HG03565 (cell line): Measurements from ENCODE around the gene ST8SIA6.
"Not testable (repeated sequence)": the region's sequence is repeated elsewhere in the genome, so short reads cannot be mapped to it uniquely, and the experiment has no call there.

Experiments
- ATAC-seq: cut with Tn5 transposase; IDR thresholded peaks from one replicate; pipeline ENCODE4 v1.9.1; 2021; ENCODE audit warnings: mild to moderate bottlenecking, moderate library complexity; ENCODE audit not compliant: unreplicated experiment

Gene ST8SIA6

GRCh38 chr10:17349717-17350116, 104.7 kb downstream of the ST8SIA6 start:
- ATAC-seq = no peak

- ATAC-seq = no peak
Observed at GRCh38 chr10:17348501-17349349, 105.7 kb downstream of the ST8SIA6 start.

DNA sequence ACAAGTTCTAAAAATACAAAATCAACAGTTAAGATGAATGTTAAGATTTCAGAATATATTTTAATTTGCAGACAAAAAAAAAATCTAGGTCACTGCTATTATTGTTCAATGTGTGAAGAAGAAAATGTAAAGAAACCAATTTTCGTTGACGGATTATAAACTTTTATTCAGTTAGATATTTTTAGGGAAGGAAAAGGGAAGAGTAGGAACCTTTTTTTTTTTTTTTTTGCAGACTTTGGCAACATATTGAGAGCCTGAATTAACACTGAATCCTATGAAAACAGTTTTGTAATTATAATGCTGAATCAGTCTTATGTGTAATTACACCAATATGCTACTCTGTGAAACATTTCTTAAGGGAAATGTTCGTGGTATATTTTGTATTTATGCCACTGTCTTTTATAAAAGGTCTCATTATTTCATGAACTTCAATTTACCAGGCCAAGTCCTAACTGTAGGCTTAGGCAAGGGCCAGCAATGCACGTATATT, 106.3 kb downstream of the ST8SIA6 start:
- no peak for ATAC-seq

DNA sequence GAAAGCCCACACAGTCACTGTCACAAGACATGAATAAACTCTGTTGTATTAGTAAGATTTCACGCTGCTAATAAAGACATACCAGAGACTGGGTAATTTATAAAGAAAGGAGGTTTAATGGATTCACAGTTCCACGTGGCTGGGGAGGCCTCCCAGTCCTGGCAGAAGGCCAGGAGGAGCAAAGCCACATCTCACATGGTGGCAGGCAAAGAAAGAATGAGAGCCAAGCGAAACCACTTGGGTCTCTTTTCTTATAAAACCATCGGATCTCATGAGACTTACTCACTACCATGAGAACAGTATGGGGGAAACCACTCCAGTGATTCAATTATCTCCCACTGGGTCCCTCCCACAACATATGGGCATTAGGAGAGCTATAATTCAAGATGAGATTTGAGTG, 110.2 kb downstream of the ST8SIA6 start:
- no peak for ATAC-seq

- ATAC-seq = no peak
Observed at GRCh38 chr10:17343118-17343517, 111.3 kb downstream of the ST8SIA6 start.

DNA sequence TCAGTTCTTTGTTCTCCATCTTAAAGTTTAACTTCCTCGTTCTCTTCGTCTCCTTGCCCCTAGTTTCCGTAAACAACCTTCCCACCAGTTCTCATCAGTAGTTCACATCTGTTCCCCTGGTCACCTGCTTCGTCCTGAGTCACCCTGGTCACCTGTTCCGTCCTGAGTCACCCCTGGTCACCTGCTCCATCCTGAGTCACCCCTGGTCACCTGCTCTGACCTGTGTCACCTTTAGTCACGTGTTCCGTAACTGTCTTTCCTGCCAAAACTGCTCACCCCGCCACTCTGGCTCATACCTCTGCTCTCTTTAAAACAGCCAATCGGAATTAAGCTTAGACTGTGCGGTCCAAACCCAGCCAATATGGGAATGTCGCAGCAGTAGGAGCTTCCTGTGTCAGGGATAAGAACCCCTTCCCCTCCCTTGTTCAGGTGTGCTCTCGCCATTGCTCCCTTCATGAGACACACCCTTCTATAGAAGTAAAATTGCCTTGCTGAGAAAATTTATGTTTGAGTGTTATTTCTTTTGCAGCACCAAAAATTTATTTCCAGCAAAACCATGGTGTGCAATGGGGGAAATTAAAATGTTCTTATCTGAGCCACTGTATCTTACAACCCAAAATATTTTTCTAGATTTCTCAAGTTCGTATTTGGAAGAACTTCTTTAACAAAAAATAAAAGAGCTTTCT, 114.1 kb downstream of the ST8SIA6 start:
- no peak for ATAC-seq

DNA sequence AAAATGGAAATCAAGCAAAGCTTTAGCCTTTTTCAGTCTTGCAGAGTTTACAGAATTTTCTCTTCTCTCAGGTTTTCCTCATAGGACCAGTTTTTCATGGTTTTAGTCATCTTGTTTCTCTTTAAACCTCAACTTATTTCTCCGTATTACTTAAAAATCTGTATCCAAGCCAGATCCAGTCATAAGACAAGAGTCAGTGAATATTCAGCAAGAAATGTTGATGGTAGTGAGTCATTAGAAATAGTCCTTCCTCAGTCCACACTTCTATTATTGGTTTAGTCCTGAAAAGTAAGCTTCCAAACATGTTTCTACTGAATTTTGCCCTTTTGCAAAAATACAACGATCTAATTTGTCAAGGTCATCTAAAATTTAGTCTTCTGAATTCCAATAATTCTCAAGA, 119.3 kb downstream of the ST8SIA6 start:
- ATAC-seq = no peak

GRCh38 chr10:17330501-17330900, 123.9 kb downstream of the ST8SIA6 start:
- no peak for ATAC-seq

- ATAC-seq = no peak
Observed at GRCh38 chr10:17326377-17326776, 128.0 kb downstream of the ST8SIA6 start.

DNA sequence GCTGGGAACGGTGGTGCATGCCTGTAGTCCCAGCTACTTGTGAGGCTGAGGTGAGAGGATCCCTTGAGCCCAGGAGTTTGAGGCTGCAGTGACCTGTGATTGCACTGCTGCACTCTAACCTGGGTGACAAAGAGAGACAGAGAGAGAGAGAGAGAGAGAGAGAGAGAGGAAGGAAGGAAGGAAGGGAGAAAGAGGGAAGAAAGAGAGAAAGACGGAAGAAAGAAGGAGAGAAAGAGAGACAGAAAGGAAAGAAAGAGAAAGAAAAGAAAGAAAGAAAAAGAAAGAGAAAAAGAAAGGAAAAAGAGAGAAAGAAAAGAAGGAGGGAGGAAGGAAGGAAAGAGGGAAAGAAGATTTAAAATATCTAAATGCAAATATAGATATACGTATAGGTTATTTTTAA, 132.4 kb downstream of the ST8SIA6 start:
- ATAC-seq = not testable (repeated sequence)

- ATAC-seq = peak; percentile 87
Observed at GRCh38 chr10:17316488-17317170, 137.8 kb downstream of the ST8SIA6 start.

GRCh38 chr10:17309435-17309834, 145.0 kb downstream of the ST8SIA6 start:
- ATAC-seq = no peak

- ATAC-seq = no peak
Observed at GRCh38 chr10:17307123-17307522, 147.3 kb downstream of the ST8SIA6 start.

DNA sequence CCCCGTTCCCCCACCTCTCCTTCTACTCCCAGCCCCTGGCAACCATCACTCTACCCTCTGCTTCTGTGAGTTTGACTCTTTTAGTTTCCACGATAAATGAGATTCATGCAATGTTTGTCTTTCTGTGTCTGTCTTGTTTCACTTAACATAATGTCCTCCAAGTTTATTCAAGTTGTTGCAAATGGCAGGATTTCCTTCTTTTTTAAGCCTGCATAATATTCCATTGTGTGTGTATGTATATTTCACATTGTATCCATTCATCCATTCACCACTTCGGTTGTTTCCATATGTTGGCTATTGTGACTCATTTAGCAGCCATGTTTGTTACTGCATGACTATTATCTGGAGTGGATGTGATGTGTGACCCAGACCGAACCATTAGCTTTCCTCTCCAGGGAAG, 162.0 kb downstream of the ST8SIA6 start:
- no peak for ATAC-seq

DNA sequence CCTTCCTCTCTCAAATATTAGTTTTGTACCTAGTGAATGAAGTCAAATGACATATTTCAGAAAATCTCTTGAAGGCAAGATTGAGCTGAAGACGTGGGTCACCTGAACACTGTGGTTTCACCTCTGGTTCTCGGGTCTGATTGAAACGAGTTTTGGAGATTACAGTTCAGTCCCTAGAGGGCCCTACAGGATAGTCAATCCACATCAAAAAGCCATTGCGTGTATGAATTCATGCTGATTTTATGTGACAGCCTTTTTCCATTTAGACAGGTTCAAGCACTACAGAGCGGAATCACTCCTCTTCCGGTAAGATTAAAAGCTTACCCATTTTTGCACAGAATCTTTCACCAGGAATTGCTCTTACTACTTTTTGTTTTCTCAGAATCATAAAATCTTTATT, 164.2 kb downstream of the ST8SIA6 start:
- ATAC-seq = no peak

DNA sequence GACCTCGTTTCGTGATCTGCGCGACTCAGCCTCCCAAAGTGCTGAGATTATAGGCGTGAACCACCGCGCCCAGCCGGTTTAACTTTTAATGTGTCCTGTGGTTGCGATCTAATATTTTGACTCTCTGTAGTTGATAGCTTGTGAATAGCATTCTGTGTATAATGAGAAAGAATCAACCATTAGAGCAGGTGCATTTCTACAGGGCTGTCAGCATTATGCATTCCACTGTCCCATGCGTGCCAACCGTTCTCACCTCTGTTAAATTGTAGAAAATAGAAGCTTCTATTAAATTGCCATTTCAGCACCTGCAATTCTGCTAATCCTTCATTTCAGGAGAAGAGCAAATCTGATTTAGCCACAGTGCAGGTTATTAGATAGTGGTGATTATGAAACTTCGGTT, 164.6 kb downstream of the ST8SIA6 start:
- no peak for ATAC-seq

DNA sequence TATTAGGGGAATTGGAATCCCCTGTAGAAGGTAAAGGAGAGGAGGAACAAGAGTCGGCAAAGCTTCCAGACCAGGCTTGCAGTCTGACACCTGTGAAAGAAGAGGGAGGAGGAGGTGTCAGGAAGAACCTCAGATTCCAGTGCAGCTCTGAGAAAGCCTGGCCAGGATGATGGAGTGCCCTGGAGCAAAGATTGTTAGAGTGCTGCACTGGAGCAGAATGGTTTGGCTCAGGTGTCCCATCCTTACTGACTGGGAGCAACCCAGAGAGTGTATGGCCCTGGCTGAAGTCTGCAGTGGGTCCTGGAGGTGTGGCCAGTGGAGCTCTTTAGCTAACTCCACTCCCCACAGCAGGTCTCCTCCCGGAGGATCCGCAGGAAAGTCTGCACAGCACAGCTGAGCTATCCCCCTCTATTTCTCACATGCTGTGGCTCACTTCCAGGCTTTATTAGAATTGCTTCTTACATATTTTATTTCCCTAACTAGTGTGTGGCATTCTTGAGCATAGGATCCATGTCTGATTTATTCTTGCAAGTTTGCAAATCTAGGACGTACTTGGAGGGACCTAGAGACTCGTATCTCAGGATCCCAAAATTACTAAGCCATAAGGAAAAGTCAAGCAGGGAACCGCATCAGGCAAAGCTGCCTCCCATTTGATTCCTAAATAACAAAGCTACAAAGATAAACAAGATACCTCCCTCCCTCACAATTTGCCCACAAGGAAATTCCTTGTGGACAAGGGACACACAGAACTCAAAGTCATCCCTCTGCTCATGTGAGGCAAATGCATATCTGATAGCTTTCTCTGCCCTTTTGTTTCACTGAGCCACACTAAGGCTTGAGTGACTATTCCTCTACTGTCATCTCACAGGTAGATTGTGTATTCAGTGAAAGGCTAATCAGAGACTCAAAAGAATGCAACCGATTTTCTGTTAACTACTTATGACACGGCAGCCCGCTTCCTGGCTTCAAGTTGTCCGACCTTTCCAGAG, 167.5 kb downstream of the ST8SIA6 start:
- ATAC-seq = no peak

- no peak for ATAC-seq
Observed at GRCh38 chr10:17282311-17282710, 172.1 kb downstream of the ST8SIA6 start.

GRCh38 chr10:17278607-17279240, 175.7 kb downstream of the ST8SIA6 start:
- no peak for ATAC-seq
